ENCODE measurements around the gene CFDP1.

The CFDP1 gene

DNA sequence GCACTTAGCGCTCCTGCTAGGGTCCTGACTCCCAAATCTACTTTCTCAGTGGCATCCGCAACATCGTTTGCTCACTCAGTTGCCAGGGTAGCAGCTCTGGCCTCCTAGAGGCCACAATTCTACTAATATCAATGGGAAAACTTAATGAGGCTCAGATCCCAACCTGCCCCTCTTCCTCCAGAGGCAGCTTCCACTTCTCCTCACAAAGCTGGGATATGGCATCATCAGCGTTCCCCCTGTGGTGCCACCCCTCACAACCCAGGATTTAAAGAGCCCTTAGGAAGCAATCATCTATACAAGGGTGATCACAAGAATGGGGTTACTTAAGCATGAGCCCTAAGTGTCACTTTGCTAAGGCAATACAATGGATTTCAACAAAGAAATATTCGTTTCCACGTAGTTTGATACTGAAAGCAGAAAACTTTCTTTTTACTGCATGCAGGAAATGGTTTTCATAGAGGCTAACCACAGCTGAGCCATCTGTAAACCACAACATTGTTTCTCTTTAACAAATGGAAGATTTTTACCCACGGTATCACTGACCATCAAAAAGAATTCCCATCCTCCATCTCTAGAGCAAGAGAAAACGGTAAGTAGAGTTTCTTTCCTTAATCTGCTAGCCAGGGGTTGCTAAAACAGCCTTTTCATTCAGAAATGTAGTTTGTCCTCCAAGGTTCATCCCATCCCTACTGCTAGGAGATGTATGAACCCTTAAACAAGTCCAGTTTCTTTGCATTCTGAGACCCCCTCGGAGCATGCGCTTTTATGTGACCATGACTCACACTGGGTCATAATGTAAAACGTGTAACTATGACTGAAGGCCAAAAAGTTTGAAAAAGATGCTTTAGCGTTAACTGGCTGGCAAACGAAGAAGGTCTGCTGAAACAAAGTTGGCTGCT is 113.5 kb downstream of the CFDP1 start:
- no peak for DNase-seq (ENCODE audit: low spot score)

DNA sequence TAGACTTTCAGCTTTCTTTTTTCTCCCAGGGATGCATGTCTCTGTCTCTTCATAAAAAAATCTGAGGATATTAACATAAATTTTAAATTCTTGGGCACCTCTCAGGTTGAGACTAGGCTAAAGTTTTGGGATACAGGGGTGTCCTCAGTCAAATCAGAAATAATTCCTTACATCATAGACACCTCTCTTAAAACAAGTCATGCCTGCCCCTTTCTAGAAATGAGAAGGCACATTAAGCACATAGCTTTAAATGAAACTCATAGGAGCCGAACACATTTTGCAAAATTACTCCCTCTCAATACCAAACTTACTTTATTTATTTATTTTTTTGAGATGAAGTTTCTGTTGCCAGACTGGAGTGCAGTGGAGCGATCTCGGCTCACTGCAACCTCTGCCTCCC is 114.6 kb downstream of the CFDP1 start:
- no peak for DNase-seq (ENCODE audit: low spot score)

DNA sequence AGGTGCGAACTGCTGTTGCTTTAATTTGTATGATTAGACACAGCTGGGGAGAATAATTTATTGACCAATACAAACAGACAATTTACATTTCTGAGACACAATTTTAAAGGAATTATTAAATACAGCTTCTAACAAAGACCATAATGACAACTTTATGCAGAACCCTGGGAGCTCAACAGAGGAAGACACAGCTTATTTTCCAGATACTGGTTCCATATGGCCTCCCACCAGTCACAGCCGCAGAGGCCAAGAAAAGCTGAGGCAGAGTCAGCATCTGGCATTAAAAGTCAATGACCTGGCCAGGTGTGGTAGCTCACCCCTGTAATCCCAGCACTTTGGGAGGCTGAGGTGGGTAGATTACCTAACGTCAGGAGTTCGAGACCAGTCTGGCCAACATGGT is 115.8 kb downstream of the CFDP1 start:
- DNase-seq (ENCODE audit: low spot score): no peak

DNA sequence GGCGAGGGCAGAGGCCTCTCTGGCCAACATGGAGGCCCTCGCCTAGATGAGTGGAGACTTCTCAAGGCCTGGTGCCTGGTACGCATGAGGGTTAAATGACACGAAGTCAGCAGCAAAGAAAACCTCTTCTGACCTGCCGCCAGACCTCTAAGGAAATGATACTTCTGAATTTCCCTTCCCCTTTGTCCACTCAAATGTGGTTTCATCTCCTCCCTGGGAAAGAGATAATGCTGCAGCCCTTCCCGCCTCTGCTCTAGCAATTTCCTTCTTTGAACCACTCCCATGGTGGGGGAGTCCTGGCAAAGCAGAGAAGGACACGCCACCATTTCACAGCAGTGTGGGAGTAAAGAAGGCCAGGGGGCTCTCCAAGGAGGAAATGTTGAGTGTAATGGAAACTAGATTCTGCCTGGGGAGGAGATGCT is 116.2 kb downstream of the CFDP1 start:
- DNase-seq (ENCODE audit: low spot score): no peak

DNA sequence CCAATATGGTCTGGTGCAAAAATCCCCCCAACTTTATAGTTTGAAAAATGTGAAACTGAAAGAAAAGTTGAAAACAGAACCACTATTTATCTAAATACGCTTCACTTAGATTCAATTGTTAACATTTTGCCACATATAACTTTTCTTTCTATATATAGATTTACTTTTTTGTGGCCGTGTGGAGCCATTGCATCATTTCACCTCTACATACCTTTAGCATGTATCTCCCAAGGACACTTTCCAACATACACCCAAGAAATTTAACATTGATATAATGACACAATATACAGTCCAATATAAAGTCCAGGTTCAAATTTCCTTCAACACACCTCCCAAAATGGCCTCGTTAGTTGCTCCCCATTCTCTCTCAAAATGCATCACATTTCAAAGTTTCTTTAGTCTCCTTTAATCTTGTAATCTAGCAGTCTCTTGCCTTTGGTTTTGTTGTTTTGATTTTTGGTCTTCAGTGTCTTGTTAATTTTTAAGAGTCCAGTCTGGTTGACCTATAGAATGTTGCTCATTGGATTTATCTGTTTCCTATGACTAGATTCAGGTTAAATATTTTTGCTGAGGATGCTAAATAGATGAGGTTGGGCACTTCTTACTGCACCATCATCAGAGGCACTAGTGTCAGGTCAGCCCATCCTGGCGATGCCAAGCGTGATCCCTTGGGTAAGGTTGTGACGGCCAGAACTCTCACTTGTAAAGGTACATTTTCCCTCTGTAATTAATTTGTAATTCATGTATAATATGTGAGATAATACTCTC is 117.6 kb downstream of the CFDP1 start:
- DNase-seq (ENCODE audit: low spot score): no peak

DNA sequence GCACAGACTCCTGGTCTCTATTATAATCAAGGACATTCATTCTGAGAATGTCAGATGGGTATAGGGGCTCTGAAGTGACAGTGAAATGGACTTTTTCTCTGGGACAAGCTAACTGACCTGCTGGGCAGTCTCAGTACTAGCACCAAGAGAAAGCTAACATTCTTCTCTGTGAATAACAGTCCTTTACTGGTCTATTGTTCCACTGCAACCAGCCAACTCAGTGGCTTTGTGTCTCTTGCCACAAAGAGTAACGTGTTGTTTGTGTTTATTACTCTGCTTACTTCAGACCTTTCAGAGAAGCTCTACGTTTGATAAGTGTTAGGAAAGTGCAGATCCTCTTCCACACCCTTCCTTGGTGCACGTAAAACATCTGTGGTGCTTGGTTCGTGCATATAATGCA is 120.4 kb downstream of the CFDP1 start:
- no peak for DNase-seq (ENCODE audit: low spot score)

DNA sequence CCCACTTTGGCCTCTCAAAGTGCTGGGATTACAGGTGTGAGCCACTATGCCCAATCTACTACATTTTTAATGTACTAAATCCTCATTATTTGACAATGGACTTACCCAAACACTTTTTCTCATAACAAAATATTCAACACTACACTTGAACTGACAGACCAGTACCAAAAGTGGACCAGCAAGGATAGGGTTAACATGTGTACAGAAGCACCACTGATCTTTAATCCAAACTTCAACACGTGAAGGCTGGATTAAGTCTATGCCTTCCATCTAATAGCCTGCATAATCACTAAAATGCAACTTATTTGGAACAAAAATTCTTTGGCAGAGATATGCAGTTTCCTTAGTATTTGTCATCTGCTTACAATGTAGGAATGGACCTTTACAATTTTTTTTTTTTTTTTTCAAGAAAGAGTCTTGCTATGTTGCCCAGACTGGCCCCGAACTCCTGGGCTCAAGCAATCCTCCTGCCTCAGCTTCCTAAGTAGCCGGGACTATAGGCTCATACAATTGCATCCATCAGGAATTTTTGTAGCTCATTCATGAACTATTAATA is 121.8 kb downstream of the CFDP1 start:
- no peak for DNase-seq (ENCODE audit: low spot score)

DNA sequence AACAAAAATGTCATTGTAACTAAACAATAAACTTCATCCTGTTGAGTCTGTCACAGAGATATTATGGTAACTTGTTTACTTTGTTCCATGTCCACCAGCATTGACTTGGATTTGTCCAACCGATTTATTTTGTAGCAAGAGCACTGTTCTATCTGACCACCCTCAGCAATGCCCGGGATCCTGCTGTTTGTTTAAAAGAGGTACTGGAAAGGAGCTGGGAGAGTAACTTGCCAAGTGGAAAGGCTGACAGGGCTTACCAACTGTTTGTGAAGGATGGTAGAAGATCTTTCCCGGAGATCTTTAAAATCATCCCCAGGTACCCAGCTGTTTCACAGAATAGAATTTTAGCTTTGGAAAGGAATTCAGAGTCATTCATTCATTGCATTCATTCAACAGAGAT is 122.8 kb downstream of the CFDP1 start:
- no peak for DNase-seq (ENCODE audit: low spot score)

DNA sequence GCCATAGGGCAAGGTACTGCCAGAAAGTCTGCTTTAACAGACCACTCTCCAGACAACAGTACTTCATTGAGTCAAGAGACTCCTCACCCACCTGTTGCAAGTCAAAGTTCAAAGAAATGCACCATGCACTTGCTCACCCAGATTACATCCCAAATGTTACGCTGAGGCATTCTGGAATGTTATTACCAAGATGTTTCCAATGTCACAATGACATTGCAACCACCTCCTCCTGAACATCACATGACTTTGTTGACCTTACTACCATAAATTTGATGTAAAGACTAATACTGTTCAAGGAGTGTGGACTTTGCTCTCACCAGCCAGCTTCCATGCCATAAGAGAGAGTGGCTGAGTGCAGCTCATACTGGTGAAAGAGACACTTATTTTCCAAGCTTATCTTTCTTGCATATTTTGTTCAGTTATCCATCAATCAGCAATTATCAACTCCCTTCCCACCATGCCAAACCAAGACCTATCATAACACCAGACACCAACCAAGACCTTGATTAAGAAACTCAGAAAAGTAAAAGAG is 123.3 kb downstream of the CFDP1 start:
- peak; percentile 17 for DNase-seq (ENCODE audit: low spot score)

DNA sequence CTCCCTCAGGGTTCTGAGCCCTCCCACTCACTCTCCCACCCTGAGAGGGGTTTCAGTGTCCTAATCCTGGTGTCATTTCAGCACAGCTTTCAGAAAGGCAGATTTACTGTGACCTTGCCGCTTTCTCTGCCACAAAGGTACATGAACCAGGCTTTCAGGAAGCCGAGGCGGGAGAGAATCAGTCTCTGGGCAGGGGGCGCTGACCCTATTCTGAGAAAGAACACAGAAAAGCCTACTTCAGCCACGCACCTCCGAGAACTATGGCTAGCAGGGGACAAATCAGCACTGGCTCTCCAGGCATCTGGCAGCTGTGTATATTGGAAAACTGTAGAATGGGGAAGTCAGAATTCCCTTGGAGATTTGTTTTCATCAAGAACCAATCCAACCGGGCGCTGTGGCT is 124.1 kb downstream of the CFDP1 start:
- no peak for DNase-seq (ENCODE audit: low spot score)

DNA sequence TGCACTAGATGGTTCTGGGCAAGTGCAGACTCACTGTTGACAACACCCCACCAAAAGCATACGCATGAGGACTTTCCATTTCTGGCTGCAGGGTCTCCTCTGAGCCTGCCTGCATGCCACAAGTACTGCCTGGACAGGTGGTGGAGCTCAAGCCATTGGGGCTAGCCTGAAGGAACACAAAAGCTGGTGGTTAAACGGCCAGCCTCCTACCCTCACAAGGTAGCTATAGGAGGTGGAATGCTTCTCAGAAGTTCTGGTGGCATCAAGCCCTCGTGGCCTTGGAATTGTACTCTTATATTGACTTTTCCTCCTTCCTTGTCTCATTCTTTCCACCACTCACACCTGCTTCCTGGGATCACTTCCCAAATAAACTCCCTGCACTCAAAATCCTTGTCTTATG is 125.3 kb downstream of the CFDP1 start:
- no peak for DNase-seq (ENCODE audit: low spot score)

DNA sequence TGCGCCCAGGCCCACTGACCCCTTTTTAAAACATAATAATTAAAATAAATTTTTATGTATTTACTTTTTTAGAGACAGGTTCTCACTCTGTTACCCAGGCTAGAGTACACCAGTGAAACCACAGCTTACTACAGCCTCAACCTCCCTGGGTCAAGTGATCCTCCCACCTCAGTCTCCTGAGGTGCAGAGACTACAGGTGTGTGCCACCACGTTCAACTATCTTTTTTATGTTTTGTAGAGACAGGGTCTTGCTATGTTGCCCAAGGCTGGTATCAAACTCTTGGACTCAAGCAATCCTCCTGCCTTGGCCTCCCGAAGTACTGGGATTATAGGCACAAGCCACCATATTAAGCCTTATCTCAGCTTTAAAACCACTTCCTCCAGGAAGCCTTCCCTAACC is 125.8 kb downstream of the CFDP1 start:
- DNase-seq (ENCODE audit: low spot score): no peak

DNA sequence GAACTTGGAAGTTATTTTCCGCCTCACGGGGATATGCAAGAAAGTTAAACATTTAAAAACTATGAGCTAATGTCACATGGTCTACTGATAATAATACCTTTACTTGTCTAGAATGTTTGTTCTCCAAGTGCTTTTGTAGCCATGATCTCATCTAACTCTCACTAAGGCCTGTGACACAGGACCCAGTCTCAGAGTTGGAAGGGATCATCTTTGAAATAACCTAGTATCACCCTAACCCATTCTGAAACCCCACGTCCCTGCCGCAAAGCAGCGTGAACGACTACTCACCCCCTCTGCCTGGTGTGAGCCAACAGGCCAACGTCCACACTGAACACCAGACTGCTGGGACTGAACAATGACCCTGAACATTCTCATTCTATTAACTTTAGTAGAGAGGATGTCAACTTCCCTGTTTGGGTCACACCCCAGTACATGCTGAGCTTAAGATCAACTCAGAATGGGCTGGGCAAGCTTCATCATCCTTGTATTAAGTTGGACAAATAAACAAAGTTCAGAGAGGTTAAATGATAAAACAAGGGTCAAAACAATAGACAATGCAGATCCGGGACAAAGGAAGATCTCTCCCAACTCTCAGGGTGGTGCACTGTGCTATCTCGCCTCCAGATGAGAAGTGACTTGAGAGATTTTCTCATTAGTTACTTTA is 127.1 kb downstream of the CFDP1 start:
- DNase-seq (ENCODE audit: low spot score): peak; percentile 28

DNA sequence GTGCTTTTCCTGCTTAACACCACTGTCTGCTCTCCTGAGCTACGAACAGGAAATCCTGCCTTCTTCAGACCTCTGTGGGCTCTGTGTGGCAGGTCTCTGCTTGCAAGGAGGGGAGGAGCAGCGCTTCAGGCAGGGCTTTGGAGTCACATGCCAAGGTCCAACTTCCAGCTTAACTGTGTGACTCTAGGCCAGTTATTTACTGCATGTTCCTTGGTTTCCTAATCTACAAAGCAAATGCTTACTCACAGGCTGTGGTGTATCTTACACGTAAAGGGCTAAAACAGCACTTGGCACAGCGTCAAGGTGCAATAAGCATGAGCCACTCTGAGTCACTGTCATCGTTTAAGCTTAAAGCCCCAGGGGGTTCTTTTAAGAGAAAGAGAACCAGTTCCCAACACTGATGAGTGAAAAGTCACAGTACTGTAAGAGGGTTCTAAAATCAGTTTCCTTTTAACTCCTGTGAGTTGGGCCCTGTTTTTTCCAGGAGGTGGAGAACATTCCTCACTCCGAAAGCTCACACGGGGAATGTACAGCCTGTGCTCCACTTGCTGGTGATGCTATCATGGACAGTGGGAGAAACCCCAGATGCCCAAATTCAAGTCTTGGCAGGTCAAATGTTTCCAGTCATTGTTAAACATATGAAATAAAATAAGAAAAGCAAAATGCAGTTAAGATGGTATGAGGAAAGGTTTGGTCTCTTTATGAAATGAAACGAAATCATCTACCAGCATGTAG is 127.8 kb downstream of the CFDP1 start:
- peak; percentile 91 for DNase-seq (ENCODE audit: low spot score)

DNA sequence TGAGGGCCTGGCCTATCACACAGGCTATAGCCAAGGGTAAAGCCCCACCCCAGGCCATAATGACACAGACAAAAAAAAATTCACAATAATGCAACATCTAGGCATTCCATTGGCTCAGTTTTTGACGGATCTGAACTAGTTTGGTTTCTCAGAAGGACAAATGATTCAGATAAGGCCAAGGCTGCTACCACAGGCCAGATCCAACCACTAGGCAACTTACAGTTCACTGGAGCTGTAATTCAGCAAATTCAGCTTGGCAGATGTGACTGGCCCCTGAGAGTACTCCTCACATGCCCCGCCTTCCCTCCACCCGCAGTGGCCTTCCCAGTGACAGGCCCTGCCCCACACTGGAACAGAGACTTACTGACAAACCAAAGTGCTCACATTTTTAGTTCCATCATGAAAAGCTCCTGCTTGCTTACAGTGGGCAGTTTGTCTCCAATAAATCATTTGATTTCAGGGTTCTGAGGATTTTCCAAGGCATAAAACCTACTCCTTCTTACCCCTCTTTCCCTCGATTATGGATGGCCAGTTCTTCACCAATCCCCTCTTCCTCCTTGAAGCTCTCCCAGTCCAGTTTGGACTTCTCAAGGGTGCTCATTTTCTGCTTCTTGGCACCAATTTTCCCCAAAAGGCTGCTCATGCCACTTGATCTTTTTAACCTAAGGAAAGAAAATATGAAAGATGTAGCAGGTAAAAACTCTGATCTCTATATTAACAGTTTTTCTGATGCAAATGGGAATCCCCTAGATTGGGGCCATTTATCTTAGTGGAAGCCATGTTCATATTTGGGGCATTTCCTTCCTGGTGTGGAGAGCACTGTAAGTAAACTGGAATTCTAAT is 128.6 kb downstream of the CFDP1 start:
- peak; percentile 75 for DNase-seq (ENCODE audit: low spot score)

DNA sequence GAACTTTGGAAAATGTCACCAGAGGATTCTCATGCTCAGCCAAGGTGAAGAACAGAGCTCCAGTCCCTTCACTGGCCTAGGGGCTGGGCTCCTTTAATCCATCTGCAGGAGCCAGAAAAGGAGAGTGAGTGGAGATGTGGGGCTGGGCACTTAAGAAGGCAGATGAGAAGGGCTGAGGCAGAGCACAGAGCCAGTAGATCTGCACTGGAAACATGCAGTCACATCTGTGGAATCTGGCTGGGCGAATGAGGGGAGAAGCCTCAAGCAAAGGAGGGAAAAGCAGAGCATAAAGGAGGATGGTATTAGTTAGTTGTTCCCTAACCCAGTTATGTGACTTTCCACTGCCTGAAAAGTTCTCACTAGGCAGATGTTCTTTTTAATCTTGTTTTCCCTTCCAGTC is 131.5 kb downstream of the CFDP1 start:
- no peak for DNase-seq (ENCODE audit: low spot score)

DNA sequence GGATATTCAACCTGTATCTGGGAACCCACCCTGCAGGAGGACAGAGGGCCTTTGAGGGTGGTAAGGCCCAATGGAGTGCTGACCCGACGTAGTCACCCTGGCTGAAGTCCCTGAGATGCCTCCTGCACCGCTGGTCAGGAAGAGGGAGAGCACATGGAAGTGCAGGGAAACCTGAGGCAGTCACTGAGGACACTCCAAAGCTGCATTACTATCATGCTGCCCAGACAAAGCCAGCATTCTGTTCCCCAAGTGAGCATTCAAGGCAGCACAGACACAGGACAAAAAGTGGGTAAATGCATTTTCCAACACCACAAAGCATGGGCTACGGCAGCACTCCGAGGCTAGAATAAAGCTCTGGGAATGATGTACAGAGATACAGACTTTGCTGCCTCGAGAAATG is 135.0 kb downstream of the CFDP1 start:
- no peak for DNase-seq (ENCODE audit: low spot score)

DNA sequence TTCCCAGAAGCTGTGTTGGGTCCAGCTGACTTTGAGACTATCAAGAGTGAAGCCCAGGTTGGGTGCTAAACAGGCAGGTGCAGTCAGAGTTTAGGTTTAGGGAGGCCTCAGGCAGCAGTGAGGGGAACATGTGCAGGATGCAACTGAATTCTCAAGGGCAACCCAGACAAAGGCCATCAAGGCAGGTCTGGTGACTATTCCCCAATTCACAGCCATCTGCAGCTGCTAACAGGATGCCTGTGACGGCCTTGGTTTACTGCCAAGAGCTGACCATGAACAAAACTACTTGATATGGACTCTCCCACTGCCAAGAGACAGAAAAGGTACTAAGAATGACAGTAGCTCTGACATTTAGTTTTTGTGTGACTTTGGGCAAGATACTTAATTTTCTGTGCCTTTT is 136.7 kb downstream of the CFDP1 start:
- no peak for DNase-seq (ENCODE audit: low spot score)

DNA sequence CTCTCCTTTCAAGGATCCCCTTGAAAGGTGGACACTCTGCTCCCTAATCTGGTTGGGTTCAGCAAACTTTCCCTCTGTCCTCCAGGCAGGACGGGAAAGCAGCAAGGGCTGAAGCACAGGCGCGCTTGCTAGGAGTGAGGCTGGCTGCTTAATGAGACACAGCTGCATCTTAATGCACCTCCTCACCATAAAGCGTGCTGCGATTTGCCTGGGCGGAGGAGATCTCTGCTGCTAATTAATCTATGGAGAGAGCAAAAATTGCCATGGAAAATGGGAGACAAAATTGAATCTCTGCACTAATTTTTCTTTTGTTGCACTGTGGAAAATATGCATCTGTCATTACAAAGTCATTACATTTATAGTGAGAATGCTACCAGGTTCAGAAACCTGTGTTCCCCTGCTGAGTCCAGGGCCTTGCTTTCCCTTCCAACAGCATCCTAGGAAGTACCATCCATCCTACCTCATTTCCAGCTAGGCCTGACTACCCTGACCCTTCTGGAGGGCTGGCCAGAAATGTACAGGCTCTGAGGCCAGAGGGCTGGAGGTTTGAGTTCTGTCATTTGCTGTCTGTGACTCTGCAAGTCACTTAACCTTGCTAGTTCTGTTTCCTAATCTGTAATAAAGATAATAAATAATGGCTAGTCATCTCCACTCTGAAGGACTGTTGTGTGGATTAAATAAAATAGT is 138.4 kb downstream of the CFDP1 start:
- DNase-seq (ENCODE audit: low spot score): no peak

DNA sequence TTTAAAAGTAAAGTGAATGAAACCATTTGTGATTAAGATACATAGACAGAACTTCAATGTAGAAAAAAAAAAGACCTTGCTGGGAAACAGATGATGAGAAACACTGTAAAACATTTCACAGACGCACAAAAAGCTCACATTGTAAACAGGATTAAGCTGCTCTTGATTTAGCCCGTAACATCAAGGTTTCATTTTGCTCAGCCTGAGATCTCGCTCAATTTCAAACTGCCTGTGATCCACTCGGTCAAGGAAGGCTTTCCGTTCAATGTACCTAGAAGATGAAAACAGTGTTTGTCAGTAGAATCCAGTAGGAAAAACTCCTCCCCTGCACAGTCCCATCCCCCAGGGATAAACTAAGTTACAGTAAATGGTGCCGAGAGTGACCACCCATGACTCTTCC is 139.5 kb downstream of the CFDP1 start:
- no peak for DNase-seq (ENCODE audit: low spot score)

Measured in hematopoietic multipotent progenitor cell treated with erythropoietin and hydrocortisone succinate and interleukin-3 and kit ligand, for 15 days (in vitro differentiated cells).